C4-2B (cell line): ENCODE results near the gene TNFAIP8.

Source experiments
- ZFX ChIP-seq: fragments of 450-650 bp; IDR thresholded peaks from 2 replicates; pipeline ENCODE4 v1.6.1; 2017
- TF ChIP-seq, protein P1 (sequence below): fragments of 450-650 bp; conservative IDR thresholded peaks from 2 replicates; pipeline ENCODE4 v1.5.1; 2017; ENCODE audit warnings: mild to moderate bottlenecking

DNA sequence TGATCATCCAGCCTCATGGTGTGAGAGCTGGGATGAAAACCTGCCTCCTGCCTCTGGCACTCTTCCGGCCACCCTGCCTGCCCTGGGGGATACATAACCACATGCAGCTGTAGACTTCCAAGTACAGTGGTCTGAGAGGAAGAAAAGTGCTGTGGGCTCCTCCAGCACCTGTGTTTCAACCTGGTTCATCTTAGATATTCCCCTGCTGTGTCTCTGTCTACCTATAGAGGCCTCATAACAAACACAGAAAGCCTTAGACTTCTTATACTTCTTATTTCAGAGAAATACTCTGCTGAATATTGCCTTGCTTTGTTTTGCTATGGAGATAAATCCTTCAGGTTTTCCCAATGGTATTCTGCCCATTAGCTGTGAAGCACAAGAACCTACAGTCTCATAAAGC is 19.6 kb upstream of the TNFAIP8 start:
- TF ChIP-seq, protein P1, sequence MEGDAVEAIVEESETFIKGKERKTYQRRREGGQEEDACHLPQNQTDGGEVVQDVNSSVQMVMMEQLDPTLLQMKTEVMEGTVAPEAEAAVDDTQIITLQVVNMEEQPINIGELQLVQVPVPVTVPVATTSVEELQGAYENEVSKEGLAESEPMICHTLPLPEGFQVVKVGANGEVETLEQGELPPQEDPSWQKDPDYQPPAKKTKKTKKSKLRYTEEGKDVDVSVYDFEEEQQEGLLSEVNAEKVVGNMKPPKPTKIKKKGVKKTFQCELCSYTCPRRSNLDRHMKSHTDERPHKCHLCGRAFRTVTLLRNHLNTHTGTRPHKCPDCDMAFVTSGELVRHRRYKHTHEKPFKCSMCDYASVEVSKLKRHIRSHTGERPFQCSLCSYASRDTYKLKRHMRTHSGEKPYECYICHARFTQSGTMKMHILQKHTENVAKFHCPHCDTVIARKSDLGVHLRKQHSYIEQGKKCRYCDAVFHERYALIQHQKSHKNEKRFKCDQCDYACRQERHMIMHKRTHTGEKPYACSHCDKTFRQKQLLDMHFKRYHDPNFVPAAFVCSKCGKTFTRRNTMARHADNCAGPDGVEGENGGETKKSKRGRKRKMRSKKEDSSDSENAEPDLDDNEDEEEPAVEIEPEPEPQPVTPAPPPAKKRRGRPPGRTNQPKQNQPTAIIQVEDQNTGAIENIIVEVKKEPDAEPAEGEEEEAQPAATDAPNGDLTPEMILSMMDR: no peak
- no peak for TF ChIP-seq ZFX
